ENCODE results near the gene IL31RA.

The IL31RA gene

DNA sequence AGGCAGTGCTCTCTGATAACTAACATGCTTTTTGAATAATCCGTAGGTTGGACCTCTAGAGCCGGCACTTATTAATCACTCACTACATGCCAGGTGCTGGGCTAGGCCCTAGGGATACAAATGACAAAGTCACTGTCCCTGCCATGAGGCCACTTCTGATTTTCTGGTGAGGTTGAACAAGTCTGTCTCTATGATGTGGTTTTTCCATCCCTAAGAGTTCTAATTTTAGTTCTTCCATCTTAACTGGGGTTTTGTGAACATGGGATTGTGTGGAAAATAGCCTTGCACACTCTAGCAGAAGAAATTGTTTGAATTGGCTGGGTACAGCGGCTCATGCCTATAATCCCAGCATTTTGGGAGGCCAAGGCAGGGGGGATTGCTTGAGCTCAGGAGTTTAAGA lies 64.6 kb downstream of the IL31RA start:
- Histone ChIP-seq H3K27me3 (ENCODE audit: control insufficient read depth, insufficient read depth, low read length) (no peaks in the 10 kb centered on the region), H3K9me3 (ENCODE audit: control insufficient read depth, insufficient read depth, low read length) (no peaks in the 10 kb centered on the region), H3K9ac (ENCODE audit: low read depth, low read length) (no peak overlapping the region), H3K4me3 (ENCODE audit: low read depth, low read length) (no peak overlapping the region), H3K27ac (ENCODE audit: low read depth, low read length) (no peak overlapping the region), H3K36me3 (ENCODE audit: control insufficient read depth, insufficient read depth, low read length) (no peaks in the 10 kb centered on the region), H3K4me1 (ENCODE audit: control insufficient read depth, insufficient read depth, low read length) (no peaks in the 10 kb centered on the region)

DNA sequence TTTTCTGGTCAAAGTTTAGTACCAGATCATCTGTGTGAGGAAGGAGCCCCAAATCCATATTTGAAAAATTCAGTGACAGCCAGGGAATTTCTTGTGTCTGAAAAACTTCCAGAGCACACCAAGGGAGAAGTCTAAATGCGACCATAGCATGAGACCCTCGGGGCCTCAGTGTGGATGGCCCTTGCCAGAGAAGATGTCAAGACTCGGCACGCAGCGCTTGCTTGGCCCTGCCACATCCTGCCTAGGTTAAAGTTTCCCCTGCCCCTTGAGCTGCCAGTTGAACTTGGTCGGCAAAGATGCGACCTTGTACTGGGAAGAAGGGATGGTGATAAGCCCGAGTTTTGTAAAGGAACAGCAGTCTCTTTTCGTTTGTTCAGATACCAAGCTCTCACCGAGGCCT lies 65.8 kb downstream of the IL31RA start:
- H3K27ac ChIP-seq (ENCODE audit: low read depth, low read length): no peak overlapping the region
- no peaks in the 10 kb centered on the region for H3K36me3 ChIP-seq (ENCODE audit: control insufficient read depth, insufficient read depth, low read length)
- H3K27me3 ChIP-seq (ENCODE audit: control insufficient read depth, insufficient read depth, low read length): no peaks in the 10 kb centered on the region
- no peaks in the 10 kb centered on the region for H3K9me3 ChIP-seq (ENCODE audit: control insufficient read depth, insufficient read depth, low read length)
- no peak overlapping the region for H3K9ac ChIP-seq (ENCODE audit: low read depth, low read length)
- no peaks in the 10 kb centered on the region for H3K4me1 ChIP-seq (ENCODE audit: control insufficient read depth, insufficient read depth, low read length)
- H3K4me3 ChIP-seq (ENCODE audit: low read depth, low read length): no peak overlapping the region

DNA sequence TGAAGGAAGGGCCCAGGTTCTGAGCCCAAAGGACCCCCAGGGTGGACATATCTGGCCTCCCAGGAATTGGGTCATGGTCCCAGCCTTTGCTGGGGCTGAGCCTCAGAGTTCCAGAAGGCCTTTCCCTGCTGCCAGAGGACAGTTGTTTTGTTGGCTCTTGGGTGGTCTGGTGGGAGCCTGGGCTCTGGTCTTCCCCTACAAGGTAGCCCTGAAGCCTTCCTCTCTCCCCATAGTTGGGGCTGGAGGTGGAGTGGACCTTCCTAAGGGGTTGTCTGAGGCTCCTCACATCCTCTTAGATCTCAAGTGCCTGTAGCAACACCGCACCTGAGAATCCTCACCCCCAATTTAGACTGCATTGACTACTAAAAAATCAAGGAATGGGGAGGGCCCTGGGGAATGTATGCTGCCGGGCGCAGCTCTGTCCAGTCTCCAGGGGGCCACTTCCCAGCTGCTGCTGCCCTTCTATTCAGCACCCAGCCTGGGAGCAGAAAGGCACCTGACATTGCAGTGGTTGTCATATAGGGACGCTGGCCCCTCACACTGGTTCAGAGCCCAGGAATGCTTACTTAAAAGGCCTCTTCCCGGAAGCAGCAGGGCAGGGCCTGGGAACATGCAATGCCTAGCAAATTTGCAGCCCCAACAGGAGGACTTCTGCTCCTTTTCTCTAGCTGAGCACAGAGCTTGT lies 66.4 kb downstream of the IL31RA start:
- no peak overlapping the region for H3K4me3 ChIP-seq (ENCODE audit: low read depth, low read length)
- H3K4me1 ChIP-seq (ENCODE audit: control insufficient read depth, insufficient read depth, low read length): no peaks in the 10 kb centered on the region
- H3K27me3 ChIP-seq (ENCODE audit: control insufficient read depth, insufficient read depth, low read length): no peaks in the 10 kb centered on the region
- H3K27ac ChIP-seq (ENCODE audit: low read depth, low read length): no peak overlapping the region
- no peaks in the 10 kb centered on the region for H3K9me3 ChIP-seq (ENCODE audit: control insufficient read depth, insufficient read depth, low read length)
- no peaks in the 10 kb centered on the region for H3K36me3 ChIP-seq (ENCODE audit: control insufficient read depth, insufficient read depth, low read length)
- H3K9ac ChIP-seq (ENCODE audit: low read depth, low read length): no peak overlapping the region

DNA sequence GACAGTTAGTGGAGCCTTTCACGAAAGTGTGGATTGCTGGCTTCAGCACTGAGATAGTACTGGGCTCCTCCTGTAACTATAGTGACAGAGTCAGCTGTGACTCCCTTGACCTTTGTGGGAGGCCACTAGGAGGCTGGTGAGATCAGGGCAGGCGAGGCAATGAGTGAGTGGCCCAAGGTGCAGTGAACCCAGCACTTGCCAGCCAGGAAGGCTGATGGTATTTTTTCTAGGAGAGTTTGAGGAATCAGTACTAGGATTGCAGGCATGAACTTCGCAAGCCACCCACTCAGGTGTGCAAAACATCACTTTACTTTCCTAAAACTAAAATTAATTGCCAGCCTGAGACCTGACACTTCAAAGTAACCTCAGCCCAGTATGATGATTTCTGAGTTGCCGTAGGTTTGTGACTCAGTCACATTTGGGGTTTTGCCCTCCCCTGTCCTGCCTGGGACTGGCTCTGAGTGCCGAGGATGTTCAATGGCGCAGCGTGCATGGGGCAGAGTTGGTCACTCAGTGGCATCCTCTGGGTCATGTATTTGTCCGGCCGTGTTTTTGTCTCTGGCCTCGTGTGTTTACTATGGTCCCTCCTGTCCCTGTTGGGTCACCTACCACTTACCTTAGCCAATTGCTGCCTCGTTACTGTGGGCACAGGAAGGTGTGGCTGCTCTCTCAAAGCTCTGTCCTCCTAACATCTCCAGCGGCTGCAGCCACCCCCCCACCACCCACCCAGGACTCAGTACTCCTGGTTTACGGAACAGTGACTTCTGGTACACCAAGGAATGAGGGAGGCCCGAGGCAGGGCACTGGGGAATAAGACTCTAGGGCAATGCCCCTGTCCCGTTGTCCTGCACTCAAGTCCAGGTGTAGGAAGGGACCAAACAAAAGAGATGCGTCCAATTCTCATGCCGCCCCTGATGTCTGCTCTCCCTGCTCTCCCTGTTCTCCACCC lies 67.2 kb downstream of the IL31RA start:
- H3K4me1 ChIP-seq (ENCODE audit: control insufficient read depth, insufficient read depth, low read length): no peaks in the 10 kb centered on the region
- H3K4me3 ChIP-seq (ENCODE audit: low read depth, low read length): no peak overlapping the region
- H3K9me3 ChIP-seq (ENCODE audit: control insufficient read depth, insufficient read depth, low read length): no peaks in the 10 kb centered on the region
- H3K27me3 ChIP-seq (ENCODE audit: control insufficient read depth, insufficient read depth, low read length): no peaks in the 10 kb centered on the region
- no peak overlapping the region for H3K27ac ChIP-seq (ENCODE audit: low read depth, low read length)
- no peaks in the 10 kb centered on the region for H3K36me3 ChIP-seq (ENCODE audit: control insufficient read depth, insufficient read depth, low read length)
- H3K9ac ChIP-seq (ENCODE audit: low read depth, low read length): no peak overlapping the region

DNA sequence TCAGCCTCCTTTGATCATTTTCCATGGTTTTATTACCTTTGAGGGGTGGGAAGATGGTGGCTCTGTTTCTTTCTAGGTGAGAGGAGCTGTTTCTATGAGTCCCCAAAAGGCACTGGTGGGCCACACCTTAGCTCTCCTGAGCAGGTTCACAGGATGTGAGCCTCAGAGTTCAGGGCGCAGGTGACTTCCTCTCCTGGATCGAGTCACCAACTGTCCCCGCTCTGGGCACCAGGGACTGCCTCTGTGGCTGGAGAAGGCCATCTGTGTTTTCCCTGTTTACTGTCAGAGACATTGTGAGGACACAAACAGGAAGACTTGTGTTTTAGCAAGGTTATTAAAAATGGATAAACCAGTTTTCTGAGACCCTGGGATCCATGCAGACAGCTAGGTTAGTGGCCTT lies 68.5 kb downstream of the IL31RA start:
- no peak overlapping the region for H3K9ac ChIP-seq (ENCODE audit: low read depth, low read length)
- no peaks in the 10 kb centered on the region for H3K36me3 ChIP-seq (ENCODE audit: control insufficient read depth, insufficient read depth, low read length)
- no peaks in the 10 kb centered on the region for H3K27me3 ChIP-seq (ENCODE audit: control insufficient read depth, insufficient read depth, low read length)
- no peaks in the 10 kb centered on the region for H3K4me1 ChIP-seq (ENCODE audit: control insufficient read depth, insufficient read depth, low read length)
- no peak overlapping the region for H3K27ac ChIP-seq (ENCODE audit: low read depth, low read length)
- H3K4me3 ChIP-seq (ENCODE audit: low read depth, low read length): no peak overlapping the region
- no peaks in the 10 kb centered on the region for H3K9me3 ChIP-seq (ENCODE audit: control insufficient read depth, insufficient read depth, low read length)

DNA sequence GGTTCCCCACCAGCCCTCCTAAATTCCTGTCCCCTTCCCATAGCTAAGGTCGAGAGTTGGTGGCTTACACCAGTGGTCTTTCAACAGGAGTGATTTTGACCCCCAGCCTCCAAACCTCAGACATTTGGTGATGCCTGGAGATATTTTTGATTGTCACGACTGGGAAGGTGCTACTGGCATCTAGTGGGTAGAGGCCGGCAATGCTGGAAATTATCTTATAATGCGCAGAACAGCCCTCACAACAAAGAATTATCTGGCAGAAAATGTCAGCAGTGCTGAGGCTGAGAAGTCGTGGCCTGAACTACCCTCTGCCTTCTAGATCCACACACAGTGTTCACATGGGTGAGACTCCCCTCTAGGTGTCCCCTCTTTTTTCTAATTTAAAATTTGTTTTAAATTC lies 69.6 kb downstream of the IL31RA start:
- H3K4me1 ChIP-seq (ENCODE audit: control insufficient read depth, insufficient read depth, low read length): no peaks in the 10 kb centered on the region
- H3K27ac ChIP-seq (ENCODE audit: low read depth, low read length): no peak overlapping the region

DNA sequence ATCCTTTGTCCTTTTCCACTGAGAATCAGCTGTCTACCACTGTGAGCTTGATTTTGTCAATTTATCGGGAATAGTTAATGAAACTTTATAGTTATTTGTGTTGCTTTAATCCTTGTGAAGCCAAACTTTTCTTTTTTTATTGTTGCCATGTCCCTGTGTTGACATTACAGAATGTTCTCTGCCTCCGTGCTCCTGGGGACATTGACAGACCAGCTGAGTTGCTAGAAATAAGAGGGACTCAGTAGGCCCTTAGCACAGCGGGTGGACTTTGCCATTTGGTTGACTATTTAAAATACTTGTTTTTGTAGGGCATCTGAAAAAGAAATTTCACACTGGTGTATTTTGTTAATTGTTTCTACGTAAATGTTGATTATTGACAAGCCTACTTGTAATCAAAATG lies 70.5 kb downstream of the IL31RA start:
- H3K27ac ChIP-seq (ENCODE audit: low read depth, low read length): no peak overlapping the region
- no peaks in the 10 kb centered on the region for H3K4me1 ChIP-seq (ENCODE audit: control insufficient read depth, insufficient read depth, low read length)
- H3K9me3 ChIP-seq (ENCODE audit: control insufficient read depth, insufficient read depth, low read length): no peaks in the 10 kb centered on the region
- no peak overlapping the region for H3K4me3 ChIP-seq (ENCODE audit: low read depth, low read length)
- no peak overlapping the region for H3K9ac ChIP-seq (ENCODE audit: low read depth, low read length)
- H3K27me3 ChIP-seq (ENCODE audit: control insufficient read depth, insufficient read depth, low read length): no peaks in the 10 kb centered on the region
- H3K36me3 ChIP-seq (ENCODE audit: control insufficient read depth, insufficient read depth, low read length): no peaks in the 10 kb centered on the region

More for the DNA sequence above, 69.6 kb downstream of the IL31RA start:
- Histone ChIP-seq H3K27me3 (ENCODE audit: control insufficient read depth, insufficient read depth, low read length) (no peaks in the 10 kb centered on the region), H3K9ac (ENCODE audit: low read depth, low read length) (no peak overlapping the region), H3K36me3 (ENCODE audit: control insufficient read depth, insufficient read depth, low read length) (no peaks in the 10 kb centered on the region), H3K9me3 (ENCODE audit: control insufficient read depth, insufficient read depth, low read length) (no peaks in the 10 kb centered on the region), H3K4me3 (ENCODE audit: low read depth, low read length) (no peak overlapping the region)

DNA sequence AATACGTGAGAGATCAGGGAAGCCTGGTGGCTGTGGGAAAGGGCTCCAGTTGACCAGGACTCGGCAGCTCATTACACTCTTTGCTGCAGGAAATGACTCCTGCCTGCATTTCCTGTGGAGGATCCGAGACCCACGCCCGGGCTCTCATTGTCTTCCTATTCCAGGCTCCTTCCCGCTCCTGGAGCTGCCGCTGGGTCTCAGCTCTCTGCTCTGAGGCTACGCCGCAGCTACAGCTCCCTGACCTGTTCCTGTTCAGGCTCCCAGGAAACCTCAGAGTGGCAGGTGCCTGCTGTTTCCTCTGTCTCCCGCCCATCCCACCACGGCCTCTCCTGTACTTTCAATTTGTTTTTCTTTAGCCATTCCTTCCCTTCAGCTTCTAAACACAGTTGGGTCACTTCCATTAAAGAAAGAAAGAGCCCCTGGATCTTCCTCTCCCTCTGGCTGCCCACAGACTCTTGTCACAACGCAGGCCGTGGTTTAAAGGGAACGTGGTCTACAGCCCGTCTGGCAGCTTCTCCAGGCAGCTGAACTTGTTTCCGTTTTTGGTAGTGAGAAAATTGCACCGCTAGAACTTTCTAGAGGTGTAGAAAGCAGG lies 72.1 kb downstream of the IL31RA start:
- Histone ChIP-seq H3K27me3 (ENCODE audit: control insufficient read depth, insufficient read depth, low read length) (no peaks in the 10 kb centered on the region), H3K27ac (ENCODE audit: low read depth, low read length) (no peak overlapping the region), H3K4me1 (ENCODE audit: control insufficient read depth, insufficient read depth, low read length) (no peaks in the 10 kb centered on the region), H3K9ac (ENCODE audit: low read depth, low read length) (no peak overlapping the region), H3K36me3 (ENCODE audit: control insufficient read depth, insufficient read depth, low read length) (no peaks in the 10 kb centered on the region), H3K4me3 (ENCODE audit: low read depth, low read length) (no peak overlapping the region), H3K9me3 (ENCODE audit: control insufficient read depth, insufficient read depth, low read length) (no peaks in the 10 kb centered on the region)

DNA sequence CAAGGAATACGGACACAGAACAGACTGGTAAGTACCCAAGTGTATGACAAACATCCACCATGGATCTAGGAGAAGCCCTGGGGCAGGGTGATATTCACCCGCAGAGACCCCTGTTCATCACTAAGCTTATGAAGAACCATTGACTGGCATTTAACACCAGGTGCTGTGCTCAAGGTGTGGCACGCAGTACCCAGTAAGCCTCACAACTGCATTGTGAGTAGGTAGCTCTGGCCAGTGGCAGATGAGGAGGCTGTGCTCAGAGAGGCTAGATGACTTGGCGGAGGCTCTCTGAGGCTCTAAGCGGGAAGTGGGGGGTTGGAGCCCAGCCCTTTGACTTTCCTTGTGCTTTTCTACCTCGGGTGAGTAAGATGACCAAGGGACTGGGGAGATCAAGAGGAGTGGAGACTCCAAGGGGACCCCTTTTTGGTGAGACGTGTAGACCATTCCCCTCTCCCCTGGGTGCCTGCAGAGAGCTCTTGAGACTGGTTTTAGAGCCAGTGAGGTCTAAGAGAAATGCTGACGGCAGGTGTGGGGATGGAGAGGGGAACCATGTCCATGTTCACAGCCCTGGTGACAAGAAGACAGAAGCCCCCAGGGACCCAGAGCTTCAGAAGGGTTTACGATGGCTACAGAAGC lies 72.8 kb downstream of the IL31RA start:
- Histone ChIP-seq H3K36me3 (ENCODE audit: control insufficient read depth, insufficient read depth, low read length) (no peaks in the 10 kb centered on the region), H3K9me3 (ENCODE audit: control insufficient read depth, insufficient read depth, low read length) (no peaks in the 10 kb centered on the region), H3K4me3 (ENCODE audit: low read depth, low read length) (no peak overlapping the region), H3K27ac (ENCODE audit: low read depth, low read length) (no peak overlapping the region), H3K27me3 (ENCODE audit: control insufficient read depth, insufficient read depth, low read length) (no peaks in the 10 kb centered on the region), H3K4me1 (ENCODE audit: control insufficient read depth, insufficient read depth, low read length) (no peaks in the 10 kb centered on the region), H3K9ac (ENCODE audit: low read depth, low read length) (no peak overlapping the region)

DNA sequence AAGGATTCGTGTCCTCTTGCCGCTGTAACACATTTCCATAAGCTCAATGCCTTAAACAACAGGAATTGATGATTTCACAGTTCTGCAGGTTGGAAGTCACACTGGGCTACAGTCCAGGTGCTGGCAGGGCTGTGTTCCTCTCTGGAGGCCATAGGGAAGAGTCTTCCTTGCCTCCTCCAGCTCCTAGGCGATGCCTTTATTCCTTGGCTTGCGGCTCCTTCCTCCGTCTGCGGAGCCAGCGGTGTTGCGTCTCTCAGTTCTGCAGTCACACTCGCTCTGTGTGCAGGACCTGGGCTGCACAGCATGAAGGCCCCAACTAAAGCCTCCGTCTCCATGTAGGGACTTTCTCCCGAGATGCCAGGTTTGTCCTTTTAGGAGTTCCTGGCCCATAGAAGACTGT lies 73.6 kb downstream of the IL31RA start:
- Histone ChIP-seq H3K9me3 (ENCODE audit: control insufficient read depth, insufficient read depth, low read length) (no peaks in the 10 kb centered on the region), H3K9ac (ENCODE audit: low read depth, low read length) (no peak overlapping the region), H3K4me1 (ENCODE audit: control insufficient read depth, insufficient read depth, low read length) (no peaks in the 10 kb centered on the region), H3K36me3 (ENCODE audit: control insufficient read depth, insufficient read depth, low read length) (no peaks in the 10 kb centered on the region), H3K27ac (ENCODE audit: low read depth, low read length) (no peak overlapping the region), H3K27me3 (ENCODE audit: control insufficient read depth, insufficient read depth, low read length) (no peaks in the 10 kb centered on the region), H3K4me3 (ENCODE audit: low read depth, low read length) (no peak overlapping the region)

Data from HUES48 (cell line).